DND-41 (cell line): ENCODE data around the gene CPT2.

Experiments used
- ATAC-seq: fragments of 200-7000 bp; cut with Tn5 transposase; 3 replicates; pipeline ENCODE4 v1.9.1; 2021; ENCODE audit warnings: low read depth; ENCODE audit not compliant: insufficient read depth
- DNase-seq: peaks from one replicate; pipeline ENCODE4 v3.0.0-alpha.2; 2020
- H2AFZ ChIP-seq: 2 replicates; pipeline ENCODE4 v1.6.0; 2012; ENCODE audit warnings: low read depth, low read length
- H3K27ac ChIP-seq: 2 replicates; pipeline ENCODE4 v1.5.1; 2012; ENCODE audit warnings: low read length, inconsistent platforms
- H3K27me3 ChIP-seq: fragments of 200-600 bp; sonication (generic); 2 replicates; pipeline ENCODE4 v1.6.0; 2012; ENCODE audit warnings: low read length, mild to moderate bottlenecking, inconsistent platforms; ENCODE audit not compliant: insufficient read depth, poor library complexity
- H3K36me3 ChIP-seq: 2 replicates; pipeline ENCODE4 v1.5.1; 2012; ENCODE audit warnings: low read length, inconsistent platforms; ENCODE audit not compliant: insufficient read depth
- H3K4me1 ChIP-seq: 2 replicates; pipeline ENCODE4 v1.5.1; 2012; ENCODE audit warnings: mild to moderate bottlenecking, low read length; ENCODE audit not compliant: insufficient read depth
- H3K4me2 ChIP-seq: 2 replicates; pipeline ENCODE4 v1.6.0; 2012; ENCODE audit warnings: mild to moderate bottlenecking, moderate library complexity, low read length, inconsistent platforms; ENCODE audit not compliant: insufficient read depth
- H3K4me3 ChIP-seq, 2 experiments: fragments of 200-600 bp in 1 of 2; shearing (Covaris generic) in 1 of 2; 2 replicates each; pipeline ENCODE4 v1.5.1; 2012 to 2016; ENCODE audit warnings: inconsistent platforms in 2 of 2, low read length in 2 of 2, mild to moderate bottlenecking in 2 of 2, low read depth in 1 of 2, moderate library complexity in 1 of 2
- H3K79me2 ChIP-seq: 2 replicates; pipeline ENCODE4 v1.6.0; 2012; ENCODE audit warnings: low read length, inconsistent platforms; ENCODE audit not compliant: insufficient read depth
- H3K9ac ChIP-seq: 2 replicates; pipeline ENCODE4 v1.6.0; 2012; ENCODE audit warnings: low read depth, mild to moderate bottlenecking, inconsistent platforms, low read length, moderate library complexity
- H3K9me3 ChIP-seq: 2 replicates; pipeline ENCODE4 v1.5.1; 2012; ENCODE audit warnings: low read length, moderate library complexity, mild to moderate bottlenecking, inconsistent platforms; ENCODE audit not compliant: insufficient read depth, severe bottlenecking
- H4K20me1 ChIP-seq: 2 replicates; pipeline ENCODE4 v1.6.0; 2012; ENCODE audit warnings: low read length; ENCODE audit not compliant: insufficient read depth
- EZH2 ChIP-seq: IDR thresholded peaks from 3 replicates; pipeline ENCODE4 v1.6.1; 2012; ENCODE audit warnings: borderline replicate concordance, low read depth, mild to moderate bottlenecking, moderate library complexity, low read length, inconsistent platforms; ENCODE audit not compliant: severe bottlenecking
- TF ChIP-seq, protein P1 (sequence below): IDR thresholded peaks from 2 replicates; pipeline ENCODE4 v1.5.1; 2012; ENCODE audit warnings: borderline replicate concordance, low read length, moderate library complexity, mild to moderate bottlenecking; ENCODE audit not compliant: poor library complexity, severe bottlenecking; ENCODE audit errors: extremely low read depth

The CPT2 gene

DNA sequence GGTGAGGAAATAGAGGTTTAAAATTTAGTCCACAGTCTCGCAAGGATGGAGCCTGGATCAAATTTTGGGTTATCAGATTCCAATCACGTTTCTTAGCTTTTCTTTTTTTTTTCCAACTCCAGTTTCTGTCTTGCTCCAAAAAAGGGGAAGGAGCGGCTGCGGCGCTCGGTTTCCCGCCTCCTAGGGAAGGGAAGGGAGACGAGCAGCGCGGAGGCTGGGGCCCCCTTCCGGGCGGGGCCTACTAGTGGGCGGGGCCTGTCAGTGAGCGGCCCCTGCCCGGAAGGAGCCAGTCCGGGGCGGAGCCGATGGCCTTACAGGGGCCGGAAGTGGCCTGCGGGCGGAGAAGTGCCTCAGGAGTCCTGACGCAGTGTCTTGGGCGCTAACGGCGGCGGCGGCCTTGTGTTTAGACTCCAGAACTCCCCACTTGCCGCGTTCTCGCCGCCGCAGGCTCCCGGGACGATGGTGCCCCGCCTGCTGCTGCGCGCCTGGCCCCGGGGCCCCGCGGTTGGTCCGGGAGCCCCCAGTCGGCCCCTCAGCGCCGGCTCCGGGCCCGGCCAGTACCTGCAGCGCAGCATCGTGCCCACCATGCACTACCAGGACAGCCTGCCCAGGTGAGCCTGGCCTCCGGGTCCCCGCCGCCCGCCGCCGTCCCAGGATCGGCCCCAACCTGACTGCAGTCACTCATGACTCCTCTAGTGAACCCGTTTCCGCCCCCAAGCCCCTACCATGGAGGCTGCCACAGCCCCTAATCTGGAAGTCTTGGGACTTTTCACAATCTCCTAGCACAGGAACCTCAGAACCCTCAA lies at the start of gene CPT2:
TSS of gene CPT2 (plus strand) at position 340 of the 806 bp plus-strand sequence. CDS start at position 460, 120 bp downstream.
- H3K27me3 ChIP-seq: no peaks in the 10 kb centered on the region
- TF ChIP-seq EZH2: no peak
- peak within 1 kb of the TSS; percentile 70 for H3K4me2 ChIP-seq
- H3K36me3 ChIP-seq: peaks cover 9% of the 10 kb centered on the region; the same call in 1 of the 2 replicates
- peak within 1 kb of the TSS; percentile 25 to 60; a peak in 3 of 4 replicates for H3K4me3 ChIP-seq
- DNase-seq (peak; percentile 93), ATAC-seq (peak; percentile 97)
- peak within 1 kb of the TSS; percentile 86 for H2AFZ ChIP-seq
- peaks cover 21% of the 10 kb centered on the region for H3K4me1 ChIP-seq
- H3K9ac ChIP-seq: peak within 1 kb of the TSS; percentile 92
- H3K27ac ChIP-seq: peak within 1 kb of the TSS; percentile 67
- H4K20me1 ChIP-seq: no peaks in the 10 kb centered on the region
- H3K9me3 ChIP-seq: no peaks in the 10 kb centered on the region
- H3K79me2 ChIP-seq: peaks cover 18% of the 10 kb centered on the region

DNA sequence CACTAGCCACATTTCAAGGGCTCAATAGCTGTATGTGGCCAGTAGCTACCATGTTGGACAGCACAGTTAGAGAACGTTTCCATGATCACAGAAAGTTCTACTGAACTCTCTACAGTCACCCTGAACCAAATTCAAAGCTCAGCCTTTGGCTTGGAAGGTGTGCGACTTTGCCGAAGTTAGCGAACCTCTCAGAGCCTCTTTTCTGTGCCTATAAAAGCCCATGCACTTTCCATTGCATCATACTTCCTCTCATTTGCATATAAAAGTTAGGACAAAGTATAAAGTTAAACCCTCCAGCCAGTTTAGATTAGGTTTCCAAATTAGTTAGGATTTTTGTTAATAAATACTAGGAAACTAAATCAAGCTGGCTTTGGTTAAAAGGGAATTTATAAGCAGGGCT lies 49.5 kb upstream of the CPT2 start:
- Histone ChIP-seq H3K27ac (no peak overlapping the region), H2AFZ (no peak overlapping the region), H3K36me3 (no peaks in the 10 kb centered on the region), H3K9ac (no peak overlapping the region), H3K79me2 (no peaks in the 10 kb centered on the region), H3K27me3 (peaks cover 5% of the 10 kb centered on the region), H3K4me3 (no peak overlapping the region), H4K20me1 (no peaks in the 10 kb centered on the region), H3K4me1 (no peaks in the 10 kb centered on the region), H3K4me2 (no peak overlapping the region), H3K9me3 (no peaks in the 10 kb centered on the region)
- ATAC-seq (no peak), DNase-seq (no peak)
- no peak for TF ChIP-seq EZH2
- TF ChIP-seq, protein P1, sequence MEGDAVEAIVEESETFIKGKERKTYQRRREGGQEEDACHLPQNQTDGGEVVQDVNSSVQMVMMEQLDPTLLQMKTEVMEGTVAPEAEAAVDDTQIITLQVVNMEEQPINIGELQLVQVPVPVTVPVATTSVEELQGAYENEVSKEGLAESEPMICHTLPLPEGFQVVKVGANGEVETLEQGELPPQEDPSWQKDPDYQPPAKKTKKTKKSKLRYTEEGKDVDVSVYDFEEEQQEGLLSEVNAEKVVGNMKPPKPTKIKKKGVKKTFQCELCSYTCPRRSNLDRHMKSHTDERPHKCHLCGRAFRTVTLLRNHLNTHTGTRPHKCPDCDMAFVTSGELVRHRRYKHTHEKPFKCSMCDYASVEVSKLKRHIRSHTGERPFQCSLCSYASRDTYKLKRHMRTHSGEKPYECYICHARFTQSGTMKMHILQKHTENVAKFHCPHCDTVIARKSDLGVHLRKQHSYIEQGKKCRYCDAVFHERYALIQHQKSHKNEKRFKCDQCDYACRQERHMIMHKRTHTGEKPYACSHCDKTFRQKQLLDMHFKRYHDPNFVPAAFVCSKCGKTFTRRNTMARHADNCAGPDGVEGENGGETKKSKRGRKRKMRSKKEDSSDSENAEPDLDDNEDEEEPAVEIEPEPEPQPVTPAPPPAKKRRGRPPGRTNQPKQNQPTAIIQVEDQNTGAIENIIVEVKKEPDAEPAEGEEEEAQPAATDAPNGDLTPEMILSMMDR: no peak

DNA sequence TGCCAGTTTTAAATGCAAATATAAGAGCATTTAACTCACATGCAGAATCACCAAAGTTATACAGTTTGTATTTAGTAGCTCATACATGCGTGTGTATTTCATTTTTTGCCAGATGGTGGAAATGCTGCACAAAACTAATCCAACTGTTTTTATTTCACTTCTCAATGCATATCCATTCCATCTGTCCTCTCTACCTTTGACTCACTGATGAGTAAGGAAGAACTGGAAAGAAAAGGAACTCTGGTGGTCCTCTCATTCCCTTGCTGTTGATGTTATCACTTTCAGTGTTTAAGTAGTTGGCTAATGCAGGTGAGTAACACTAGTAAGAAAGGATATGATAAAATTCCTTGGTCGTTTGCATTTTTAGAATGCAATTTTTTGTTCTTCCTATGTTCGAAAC lies 48.5 kb upstream of the CPT2 start:
- no peak for ATAC-seq
- Histone ChIP-seq H3K4me3 (no peak overlapping the region), H3K27ac (no peak overlapping the region), H4K20me1 (no peaks in the 10 kb centered on the region), H3K9me3 (no peaks in the 10 kb centered on the region), H3K36me3 (no peaks in the 10 kb centered on the region), H3K4me2 (no peak overlapping the region), H3K9ac (no peak overlapping the region), H3K79me2 (no peaks in the 10 kb centered on the region), H3K4me1 (no peaks in the 10 kb centered on the region), H3K27me3 (peaks cover 5% of the 10 kb centered on the region), H2AFZ (no peak overlapping the region)
- TF ChIP-seq EZH2: no peak
- TF ChIP-seq, protein P1: no peak
- DNase-seq: no peak

DNA sequence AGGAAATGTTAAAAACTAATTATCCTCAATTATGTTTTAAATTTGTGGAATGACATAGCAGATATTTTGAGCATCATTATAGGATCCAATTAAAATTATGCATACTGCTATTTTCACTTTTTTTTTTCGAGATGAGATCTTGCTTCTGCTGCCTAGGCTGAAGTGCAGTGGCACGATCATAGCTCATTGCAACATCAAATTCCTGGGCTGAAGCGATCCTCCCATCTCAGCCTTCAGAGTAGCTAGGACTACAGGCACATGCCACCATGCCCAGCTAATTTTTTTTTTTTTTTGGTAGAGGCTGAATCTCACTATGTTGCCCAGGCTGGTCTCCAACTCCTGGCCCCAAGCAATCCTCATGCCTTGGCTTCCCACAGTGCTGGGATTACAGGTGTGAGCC lies 42.9 kb upstream of the CPT2 start:
- TF ChIP-seq, protein P1: no peak
- no peak for TF ChIP-seq EZH2
- Histone ChIP-seq H3K79me2 (no peaks in the 10 kb centered on the region), H2AFZ (no peak overlapping the region), H3K27me3 (peaks cover 5% of the 10 kb centered on the region), H3K27ac (no peak overlapping the region), H3K4me3 (no peak overlapping the region), H3K9me3 (no peaks in the 10 kb centered on the region), H4K20me1 (no peaks in the 10 kb centered on the region), H3K9ac (no peak overlapping the region), H3K4me1 (no peaks in the 10 kb centered on the region), H3K36me3 (no peaks in the 10 kb centered on the region), H3K4me2 (no peak overlapping the region)
- no peak for ATAC-seq
- no peak for DNase-seq
